Smooth muscle cell (in vitro differentiated cells): ENCODE measurements around the gene GNL1. TPM values are rescaled to one million over a fixed set of nuclear protein-coding genes. Genes with fewer than 3 reads are reported as not detected.

Experiments
- DNase-seq: peaks from one replicate; lab custom pipeline; 2025; ENCODE audit not compliant: unreplicated experiment; lab: John Stamatoyannopoulos, UW
- H2AFZ ChIP-seq: fragments of 200-600 bp; sonication (generic); 2 replicates; pipeline ENCODE4 v1.6.0; 2016; ENCODE audit warnings: antibody characterized with exemption, low read depth, mild to moderate bottlenecking
- H3F3A ChIP-seq: fragments of 200-600 bp; sonication (generic); 2 replicates; pipeline ENCODE4 v1.6.0; 2017; ENCODE audit warnings: antibody characterized with exemption, low read depth
- H3K27ac ChIP-seq: fragments of 200-600 bp; sonication (generic); 2 replicates; pipeline ENCODE4 v1.5.1; 2016; ENCODE audit warnings: low read depth, mild to moderate bottlenecking
- H3K27me3 ChIP-seq: fragments of 200-600 bp; sonication (generic); 2 replicates; pipeline ENCODE4 v1.6.1; 2016; ENCODE audit warnings: low read depth, mild to moderate bottlenecking
- H3K36me3 ChIP-seq: fragments of 200-600 bp; sonication (generic); 2 replicates; pipeline ENCODE4 v1.5.1; 2016; ENCODE audit warnings: low read depth
- H3K4me1 ChIP-seq: fragments of 200-600 bp; sonication (generic); 2 replicates; pipeline ENCODE4 v1.5.1; 2016; ENCODE audit warnings: low read depth
- H3K4me2 ChIP-seq: fragments of 200-600 bp; sonication (generic); 2 replicates; pipeline ENCODE4 v1.6.0; 2016; ENCODE audit warnings: mild to moderate bottlenecking
- H3K4me3 ChIP-seq: fragments of 200-600 bp; sonication (generic); 2 replicates; pipeline ENCODE4 v1.5.1; 2016; ENCODE audit warnings: mild to moderate bottlenecking
- H3K79me2 ChIP-seq: fragments of 200-600 bp; sonication (generic); 2 replicates; pipeline ENCODE4 v1.6.0; 2016; ENCODE audit warnings: low read depth, mild to moderate bottlenecking
- H3K9ac ChIP-seq: fragments of 200-600 bp; sonication (generic); 2 replicates; pipeline ENCODE4 v1.6.0; 2016; ENCODE audit warnings: low read depth
- H3K9me3 ChIP-seq: fragments of 200-600 bp; sonication (generic); replicated peaks from 2 replicates; pipeline ENCODE4 v1.5.1; 2016; ENCODE audit warnings: low read depth
- H4K20me1 ChIP-seq: fragments of 200-600 bp; sonication (generic); 2 replicates; pipeline ENCODE4 v1.6.0; 2016; ENCODE audit warnings: low read depth
- WGBS: methylation state at CpG from one replicate; pipeline ENCODE4 v1.1.7; 2016; ENCODE audit warnings: low lambda C conversion rate; 5-methylcytosine and 5-hydroxymethylcytosine counted together
- microRNA counts: library from miRNA; unstranded; fragments of <30 nt; microRNA quantifications from one replicate; lab custom pipeline; 2016
- microRNA-seq: library from miRNA; unstranded; fragments of <30 nt; microRNA quantifications from one replicate; pipeline ENCODE4, GENCODE V29; 2016; ENCODE audit warnings: borderline number of aligned reads
- polyA plus RNA-seq: library from polyadenylated mRNA; unstranded; fragments of >200 nt; fragmentation: Nextera tagmentation; extraction: Ambion mirVana; gene quantifications from 2 replicates; pipeline ENCODE4 v1.2.1, GENCODE V29; 2016
- small RNA-seq: library from RNA; depleted of rRNA; stranded (forward); fragments of <200 nt; gene quantifications from one replicate; pipeline ENCODE3, GENCODE V24; 2014
- total RNA-seq: library from RNA; depleted of rRNA; stranded (reverse); fragments of >200 nt; gene quantifications from 2 replicates; pipeline ENCODE4 v1.2.3, GENCODE V29; 2014
- TF ChIP-seq, protein P1 (sequence below): fragments of 200-600 bp; sonication (generic); IDR thresholded peaks from 2 replicates; pipeline ENCODE4 v1.5.1; 2017; ENCODE audit warnings: borderline replicate concordance, mild to moderate bottlenecking, antibody characterized with exemption; ENCODE audit not compliant: insufficient read depth, poor library complexity, severe bottlenecking

The GNL1 gene
- total and polyA plus RNA-seq, 2 experiments from 2014 or later, result 16.5 to 104 TPM

DNA sequence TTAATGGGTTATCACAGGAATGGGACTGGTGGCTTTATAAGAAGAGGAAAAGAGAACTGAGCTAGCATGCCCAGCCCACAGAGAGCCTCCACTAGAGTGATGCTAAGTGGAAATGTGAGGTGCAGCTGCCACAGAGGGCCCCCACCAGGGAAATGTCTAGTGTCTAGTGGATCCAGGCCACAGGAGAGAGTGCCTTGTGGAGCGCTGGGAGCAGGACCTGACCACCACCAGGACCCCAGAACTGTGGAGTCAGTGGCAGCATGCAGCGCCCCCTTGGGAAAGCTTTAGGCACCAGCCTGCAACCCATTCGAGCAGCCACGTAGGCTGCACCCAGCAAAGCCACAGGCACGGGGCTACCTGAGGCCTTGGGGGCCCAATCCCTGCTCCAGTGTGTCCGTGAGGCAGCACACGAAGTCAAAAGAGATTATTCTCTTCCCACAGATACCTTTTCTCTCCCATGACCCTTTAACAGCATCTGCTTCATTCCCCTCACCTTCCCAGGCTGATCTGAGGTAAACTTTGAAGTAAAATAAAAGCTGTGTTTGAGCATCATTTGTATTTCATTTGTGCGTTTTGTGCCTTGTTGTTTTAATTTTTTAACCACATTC is 62.5 kb downstream of the GNL1 start:
- peaks cover 31% of the 10 kb centered on the region for H4K20me1 ChIP-seq
- H3K9ac ChIP-seq, result no peak overlapping the region
- no peak for DNase-seq
- WGBS, result 66% methylated on average over 8 of the region's 8 CpGs
- H3K36me3 ChIP-seq, result no peaks in the 10 kb centered on the region
- TF ChIP-seq, protein P1, sequence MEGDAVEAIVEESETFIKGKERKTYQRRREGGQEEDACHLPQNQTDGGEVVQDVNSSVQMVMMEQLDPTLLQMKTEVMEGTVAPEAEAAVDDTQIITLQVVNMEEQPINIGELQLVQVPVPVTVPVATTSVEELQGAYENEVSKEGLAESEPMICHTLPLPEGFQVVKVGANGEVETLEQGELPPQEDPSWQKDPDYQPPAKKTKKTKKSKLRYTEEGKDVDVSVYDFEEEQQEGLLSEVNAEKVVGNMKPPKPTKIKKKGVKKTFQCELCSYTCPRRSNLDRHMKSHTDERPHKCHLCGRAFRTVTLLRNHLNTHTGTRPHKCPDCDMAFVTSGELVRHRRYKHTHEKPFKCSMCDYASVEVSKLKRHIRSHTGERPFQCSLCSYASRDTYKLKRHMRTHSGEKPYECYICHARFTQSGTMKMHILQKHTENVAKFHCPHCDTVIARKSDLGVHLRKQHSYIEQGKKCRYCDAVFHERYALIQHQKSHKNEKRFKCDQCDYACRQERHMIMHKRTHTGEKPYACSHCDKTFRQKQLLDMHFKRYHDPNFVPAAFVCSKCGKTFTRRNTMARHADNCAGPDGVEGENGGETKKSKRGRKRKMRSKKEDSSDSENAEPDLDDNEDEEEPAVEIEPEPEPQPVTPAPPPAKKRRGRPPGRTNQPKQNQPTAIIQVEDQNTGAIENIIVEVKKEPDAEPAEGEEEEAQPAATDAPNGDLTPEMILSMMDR, result no peak
- H2AFZ ChIP-seq, result no peak overlapping the region
- no peaks in the 10 kb centered on the region for H3K27me3 ChIP-seq
- peaks cover 9% of the 10 kb centered on the region for H3F3A ChIP-seq
- peaks cover 10% of the 10 kb centered on the region for H3K79me2 ChIP-seq
- no peak overlapping the region for H3K27ac ChIP-seq
- no peak overlapping the region for H3K4me2 ChIP-seq
- H3K9me3 ChIP-seq, result no peaks in the 10 kb centered on the region
- peaks cover 3% of the 10 kb centered on the region for H3K4me1 ChIP-seq
- H3K4me3 ChIP-seq, result no peak overlapping the region

DNA sequence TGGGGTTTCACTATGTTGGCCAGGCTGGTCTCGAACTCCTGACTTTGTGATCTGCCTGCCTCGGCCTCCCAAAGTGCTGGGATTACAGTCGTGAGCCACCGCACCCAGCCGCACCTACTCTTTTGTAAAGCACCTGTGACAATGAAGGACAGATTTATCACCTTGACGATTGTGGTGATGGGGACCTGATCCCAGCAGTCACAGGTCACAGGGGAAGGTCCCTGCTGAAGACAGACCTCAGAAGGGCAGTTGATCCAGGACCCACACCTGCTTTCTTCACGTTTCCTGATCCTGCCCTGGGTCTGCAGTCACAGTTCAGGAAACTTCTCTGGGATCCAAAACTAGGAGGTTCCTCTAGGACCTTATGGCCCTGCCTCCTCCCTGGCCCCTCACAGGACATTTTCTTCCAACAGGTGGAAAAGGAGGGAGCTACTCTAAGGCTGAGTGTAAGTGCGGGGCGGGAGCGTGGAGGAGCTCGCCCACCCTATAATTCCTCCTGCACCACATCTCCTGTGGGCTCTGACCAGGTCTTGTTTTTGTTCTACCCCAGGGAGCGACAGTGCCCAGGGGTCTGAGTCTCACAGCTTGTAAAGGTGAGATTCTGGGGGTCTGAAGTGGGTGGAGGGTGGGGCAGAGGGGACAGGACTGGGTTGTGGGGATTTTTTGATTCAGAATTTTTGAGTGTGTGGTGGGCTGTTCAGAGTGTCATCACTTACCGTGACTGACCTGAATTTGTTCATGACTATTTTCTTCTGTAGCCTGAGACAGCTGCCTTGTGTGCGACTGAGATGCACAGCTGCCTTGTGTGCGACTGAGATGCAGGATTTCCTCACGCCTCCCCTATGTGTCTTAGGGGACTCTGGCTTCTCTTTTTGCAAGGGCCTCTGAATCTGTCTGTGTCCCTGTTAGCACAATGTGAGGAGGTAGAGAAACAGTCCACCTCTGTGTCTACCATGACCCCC is 64.0 kb downstream of the GNL1 start:
- Histone ChIP-seq H4K20me1 (peaks cover 31% of the 10 kb centered on the region), H3K79me2 (peaks cover 10% of the 10 kb centered on the region), H3K4me2 (no peak overlapping the region), H3K4me1 (peaks cover 3% of the 10 kb centered on the region), H3K27me3 (no peaks in the 10 kb centered on the region), H2AFZ (no peak overlapping the region), H3F3A (peaks cover 9% of the 10 kb centered on the region), H3K27ac (no peak overlapping the region), H3K4me3 (no peak overlapping the region), H3K36me3 (no peaks in the 10 kb centered on the region), H3K9me3 (no peaks in the 10 kb centered on the region), H3K9ac (no peak overlapping the region)
- 98% methylated on average over 16 of the region's 16 CpGs for WGBS
- TF ChIP-seq, protein P1, result no peak
- DNase-seq, result no peak

MicroRNAs encoded within 50 kb of the gene (microRNA counts, 767-probe panel; counts per million panel counts)
- 183 counts per million for microRNA hsa-miR-877-5p (lab: Ali Mortazavi, UCI)

Small RNAs within 50 kb of the gene (microRNA-seq; reads per million reads assigned to microRNA genes)
- gene MIR877, result 253 reads per million, percentile 68 among the genes with 10 or more reads in this experiment

Small RNAs within 50 kb of the gene (small RNA-seq; reads per million reads assigned to genes)
- gene MIR877, result 6.8 reads per million, percentile 70 among the genes with 10 or more reads in this experiment

Other genes with a start within 250 kb of the GNL1 start
- 21.9 and 22.6 TPM in 2 replicates for gene TRIM39, start 229.6 kb downstream of the GNL1 start, total RNA-seq
- 12.4 and 14.5 TPM in 2 replicates for gene TRIM39, start 229.6 kb downstream of the GNL1 start, polyA plus RNA-seq
- gene RPP21, start 211.3 kb downstream of the GNL1 start, total RNA-seq, result 66.3 and 67.1 TPM in 2 replicates
- gene RPP21, start 211.3 kb downstream of the GNL1 start, polyA plus RNA-seq, result 77.5 and 114 TPM in 2 replicates
- gene HLA-E, start 67.0 kb downstream of the GNL1 start, total RNA-seq, result 97.3 and 104 TPM in 2 replicates
- gene HLA-E, start 67.0 kb downstream of the GNL1 start, polyA plus RNA-seq, result 126 and 134 TPM in 2 replicates
- 12.7 and 29.4 TPM in 2 replicates for gene PRR3, start 806 bp upstream of the GNL1 start, total RNA-seq
- 10.2 and 13.1 TPM in 2 replicates for gene PRR3, start 806 bp upstream of the GNL1 start, polyA plus RNA-seq
- 25.2 and 34.7 TPM in 2 replicates for gene ABCF1, start 15.0 kb upstream of the GNL1 start, total RNA-seq
- 39.1 and 57.3 TPM in 2 replicates for gene ABCF1, start 15.0 kb upstream of the GNL1 start, polyA plus RNA-seq
- gene PPP1R10, start 60.8 kb upstream of the GNL1 start, total RNA-seq, result 42.1 and 65.1 TPM in 2 replicates
- gene PPP1R10, start 60.8 kb upstream of the GNL1 start, polyA plus RNA-seq, result 36.1 and 50.2 TPM in 2 replicates
- gene MRPS18B, start 61.4 kb upstream of the GNL1 start, total RNA-seq, result 38.7 and 53.2 TPM in 2 replicates
- 70.0 and 88.6 TPM in 2 replicates for gene MRPS18B, start 61.4 kb upstream of the GNL1 start, polyA plus RNA-seq
- 8.5 and 9.4 TPM in 2 replicates for gene ATAT1, start 70.4 kb upstream of the GNL1 start, total RNA-seq
- gene ATAT1, start 70.4 kb upstream of the GNL1 start, polyA plus RNA-seq, result 16.5 and 18.8 TPM in 2 replicates
- 1.8 and 4.3 TPM in 2 replicates for gene C6orf136, start 90.6 kb upstream of the GNL1 start, total RNA-seq
- 5.3 and 8.8 TPM in 2 replicates for gene C6orf136, start 90.6 kb upstream of the GNL1 start, polyA plus RNA-seq
- gene DHX16, start 116.5 kb upstream of the GNL1 start, total RNA-seq, result 12.4 and 16.0 TPM in 2 replicates
- gene DHX16, start 116.5 kb upstream of the GNL1 start, polyA plus RNA-seq, result 23.5 and 29.0 TPM in 2 replicates
- 42.7 and 55.3 TPM in 2 replicates for gene PPP1R18, start 130.2 kb upstream of the GNL1 start, total RNA-seq
- gene PPP1R18, start 130.2 kb upstream of the GNL1 start, polyA plus RNA-seq, result 41.6 and 51.6 TPM in 2 replicates
- 14.6 and 25.8 TPM in 2 replicates for gene NRM, start 134.5 kb upstream of the GNL1 start, total RNA-seq
- 28.5 and 31.8 TPM in 2 replicates for gene NRM, start 134.5 kb upstream of the GNL1 start, polyA plus RNA-seq
- 6.9 and 7.0 TPM in 2 replicates for gene MDC1, start 160.8 kb upstream of the GNL1 start, total RNA-seq
- gene MDC1, start 160.8 kb upstream of the GNL1 start, polyA plus RNA-seq, result 17.1 and 19.0 TPM in 2 replicates
- 1,002 and 1,039 TPM in 2 replicates for gene TUBB, start 163.9 kb upstream of the GNL1 start, total RNA-seq
- 855 and 1,009 TPM in 2 replicates for gene TUBB, start 163.9 kb upstream of the GNL1 start, polyA plus RNA-seq
- 79.8 and 87.6 TPM in 2 replicates for gene FLOT1, start 186.2 kb upstream of the GNL1 start, total RNA-seq
- 117 and 146 TPM in 2 replicates for gene FLOT1, start 186.2 kb upstream of the GNL1 start, polyA plus RNA-seq
- 732 and 736 TPM in 2 replicates for gene IER3, start 188.1 kb upstream of the GNL1 start, total RNA-seq
- 708 and 811 TPM in 2 replicates for gene IER3, start 188.1 kb upstream of the GNL1 start, polyA plus RNA-seq